Coronary artery (tissue), 2 donors: ENCODE results near the gene SNX24.

Source experiments
- DNase-seq: peaks from one replicate; pipeline ENCODE4 v3.0.0-alpha.2; 2017; ENCODE audit warnings: low spot score
- H3K27ac ChIP-seq, 2 donors: fragments of 200-600 bp; sonication (generic); one replicate each; pipeline ENCODE4 v1.5.1; 2016 to 2019
- H3K4me3 ChIP-seq: fragments of 200-600 bp; sonication (generic); 2 replicates; pipeline ENCODE4 v1.5.1; 2016; ENCODE audit warnings: mild to moderate bottlenecking, moderate library complexity
- TF ChIP-seq, protein P1 (sequence below): fragments of 200-600 bp; sonication (generic); IDR thresholded peaks from one replicate; pipeline ENCODE4 v1.5.1; 2019; ENCODE audit warnings: antibody characterized with exemption

Gene SNX24

DNA sequence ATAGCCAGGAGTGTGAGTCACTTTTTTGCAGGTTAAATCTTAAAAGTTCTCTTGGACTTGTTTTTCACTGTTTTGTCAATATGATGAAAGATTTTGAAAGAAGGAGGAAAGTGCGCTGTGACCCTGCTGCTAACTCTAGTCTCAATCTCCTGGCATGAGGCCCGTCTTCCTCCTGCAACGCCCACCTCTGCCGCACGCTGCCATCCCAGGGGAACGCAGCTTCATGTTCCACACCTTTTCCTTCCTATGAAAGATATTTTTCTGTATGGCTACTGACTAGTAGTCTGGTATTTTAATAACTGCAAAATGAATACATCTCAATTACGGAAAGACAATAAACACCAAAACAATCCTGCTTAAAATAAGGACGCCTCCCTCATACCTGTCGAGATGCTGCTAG is 182.8 kb downstream of the SNX24 start:
- Histone ChIP-seq H3K4me3 (no peak overlapping the region), H3K27ac (no peak overlapping the region)
- DNase-seq: no peak
- TF ChIP-seq, protein P1, sequence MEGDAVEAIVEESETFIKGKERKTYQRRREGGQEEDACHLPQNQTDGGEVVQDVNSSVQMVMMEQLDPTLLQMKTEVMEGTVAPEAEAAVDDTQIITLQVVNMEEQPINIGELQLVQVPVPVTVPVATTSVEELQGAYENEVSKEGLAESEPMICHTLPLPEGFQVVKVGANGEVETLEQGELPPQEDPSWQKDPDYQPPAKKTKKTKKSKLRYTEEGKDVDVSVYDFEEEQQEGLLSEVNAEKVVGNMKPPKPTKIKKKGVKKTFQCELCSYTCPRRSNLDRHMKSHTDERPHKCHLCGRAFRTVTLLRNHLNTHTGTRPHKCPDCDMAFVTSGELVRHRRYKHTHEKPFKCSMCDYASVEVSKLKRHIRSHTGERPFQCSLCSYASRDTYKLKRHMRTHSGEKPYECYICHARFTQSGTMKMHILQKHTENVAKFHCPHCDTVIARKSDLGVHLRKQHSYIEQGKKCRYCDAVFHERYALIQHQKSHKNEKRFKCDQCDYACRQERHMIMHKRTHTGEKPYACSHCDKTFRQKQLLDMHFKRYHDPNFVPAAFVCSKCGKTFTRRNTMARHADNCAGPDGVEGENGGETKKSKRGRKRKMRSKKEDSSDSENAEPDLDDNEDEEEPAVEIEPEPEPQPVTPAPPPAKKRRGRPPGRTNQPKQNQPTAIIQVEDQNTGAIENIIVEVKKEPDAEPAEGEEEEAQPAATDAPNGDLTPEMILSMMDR: no peak

DNA sequence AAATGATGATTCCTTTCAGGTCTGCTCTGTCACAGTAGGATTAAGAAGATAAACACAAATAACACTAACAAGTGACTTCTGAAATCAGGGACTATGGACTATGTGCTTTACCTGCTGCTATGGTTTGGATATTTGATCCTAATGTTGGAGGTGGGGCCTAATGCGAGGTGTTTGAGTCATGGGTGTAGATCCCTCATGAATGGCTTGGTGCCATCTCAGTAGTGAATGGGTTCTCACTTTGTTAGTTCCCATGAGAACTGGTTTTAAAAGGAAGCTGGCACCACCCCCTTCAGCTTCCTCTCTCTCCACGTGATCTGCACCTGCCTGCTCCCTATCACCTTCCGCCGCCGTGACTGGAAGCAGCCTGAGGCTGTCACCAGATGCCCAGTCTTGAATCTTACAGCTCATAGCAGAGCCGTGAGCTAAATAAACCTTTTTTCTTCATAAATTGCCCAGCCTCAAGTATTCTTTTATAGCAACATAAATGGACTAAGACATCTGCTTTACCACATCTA is 187.8 kb downstream of the SNX24 start:
- Histone ChIP-seq H3K27ac (no peak overlapping the region), H3K4me3 (no peak overlapping the region)
- no peak for DNase-seq
- TF ChIP-seq, protein P1: no peak

- peak overlapping the region; percentile 91 for H3K4me3 ChIP-seq
- TF ChIP-seq, protein P1: no peak
- peak overlapping the region; percentile 95 to 97 for H3K27ac ChIP-seq
- DNase-seq: peak; percentile 78
Observed at GRCh38 chr5:123035360-123035917, 190.0 kb downstream of the SNX24 start.

DNA sequence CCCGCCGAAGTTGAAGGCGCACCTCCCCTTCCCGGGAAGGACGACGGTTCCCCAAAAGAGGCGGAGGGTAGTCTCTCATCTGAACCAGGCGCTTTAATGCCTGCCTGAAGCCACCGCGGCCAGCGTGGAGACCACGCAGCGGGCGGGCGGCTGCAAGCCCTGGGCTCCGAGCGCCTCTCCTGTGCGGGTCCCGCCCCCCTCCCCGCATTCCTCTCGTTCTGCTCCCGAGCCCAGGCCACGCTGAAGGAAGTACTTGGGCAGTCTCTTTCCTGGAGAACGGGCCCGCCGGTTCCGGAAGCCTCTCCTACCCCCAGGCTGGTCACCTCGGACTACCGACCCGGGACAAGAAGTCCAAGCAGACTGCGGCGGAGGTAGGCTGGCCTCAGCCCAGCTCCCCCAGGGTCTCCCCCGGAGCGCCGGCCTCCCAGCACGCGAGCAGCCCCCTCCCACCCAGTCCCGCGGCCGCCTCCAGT is 190.5 kb downstream of the SNX24 start:
- peak; percentile 87 for DNase-seq
- peak overlapping the region; percentile 91 for H3K4me3 ChIP-seq
- TF ChIP-seq, protein P1: no peak
- H3K27ac ChIP-seq: peak overlapping the region; percentile 95 to 97

GRCh38 chr5:123036391-123037103 is 191.1 kb downstream of the SNX24 start, which contains the start of gene PPIC:
TSS of gene PPIC (minus strand) at chr5:123036725. CDS start at chr5:123036625, 100 bp downstream.
- Histone ChIP-seq H3K27ac (peak within 1 kb of the TSS; percentile 95 to 97), H3K4me3 (peak within 1 kb of the TSS; percentile 91)
- DNase-seq: peak; percentile 94
- TF ChIP-seq, protein P1: no peak

- peak overlapping the region; percentile 91 for H3K4me3 ChIP-seq
- TF ChIP-seq, protein P1: no peak
- H3K27ac ChIP-seq: peak overlapping the region; percentile 95 to 97
- no peak for DNase-seq
Observed at GRCh38 chr5:123037104-123037418, 191.6 kb downstream of the SNX24 start.

DNA sequence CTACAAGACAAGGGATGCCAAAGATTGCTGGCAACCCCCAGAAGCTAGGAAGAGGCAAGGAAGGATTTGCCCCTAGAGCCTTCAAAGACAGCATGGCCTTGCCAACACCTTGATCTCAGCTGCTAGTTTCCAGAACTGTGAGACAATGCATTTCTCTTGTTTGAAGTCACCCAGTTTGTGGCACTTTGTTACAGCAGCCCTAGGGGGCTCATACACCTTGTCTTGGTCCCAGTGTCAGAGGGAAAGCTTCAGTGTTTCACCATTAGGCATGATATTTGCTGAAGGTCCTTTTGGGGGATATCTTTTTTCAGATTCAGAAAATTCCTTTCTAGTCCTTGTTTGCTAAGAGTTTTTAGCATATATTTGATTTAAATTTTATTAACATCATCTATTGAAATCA is 194.3 kb downstream of the SNX24 start:
- DNase-seq: no peak
- no peak overlapping the region for H3K4me3 ChIP-seq
- no peak overlapping the region for H3K27ac ChIP-seq
- TF ChIP-seq, protein P1: no peak
